GM21381 (cell line): Measurements from ENCODE around the gene ICOSLG.
"Not testable (repeated sequence)": the region's sequence is repeated elsewhere in the genome, so short reads cannot be mapped to it uniquely, and the experiment has no call there.

Experiments used
- ATAC-seq: cut with Tn5 transposase; IDR thresholded peaks from one replicate; pipeline ENCODE4 v1.9.1; 2021; ENCODE audit warnings: mild to moderate bottlenecking, moderate library complexity; ENCODE audit not compliant: unreplicated experiment

ICOSLG gene

GRCh38 chr21:44265734-44266270, 25.1 kb upstream of the ICOSLG start:
- no peak for ATAC-seq

- ATAC-seq, result no peak
These were observed 23.0 kb upstream of the ICOSLG start for GRCh38 chr21:44263768-44264167.

- ATAC-seq, result no peak
These were observed 22.5 kb upstream of the ICOSLG start for GRCh38 chr21:44263221-44263760.

GRCh38 chr21:44262338-44263056, 21.8 kb upstream of the ICOSLG start:
- ATAC-seq, result no peak

- ATAC-seq, result no peak
These were observed 21.0 kb upstream of the ICOSLG start, which contains the start of gene DNMT3L for GRCh38 chr21:44261675-44262295. Gene DNMT3L, minus strand, starts transcription at chr21:44261897. Its CDS starts 638 bp downstream, at chr21:44261259.

- ATAC-seq, result no peak
These were observed 20.3 kb upstream of the ICOSLG start for GRCh38 chr21:44260791-44261631.

GRCh38 chr21:44260066-44260465, 19.3 kb upstream of the ICOSLG start:
- no peak for ATAC-seq

- ATAC-seq, result no peak
These were observed 18.5 kb upstream of the ICOSLG start for GRCh38 chr21:44259082-44259705.

GRCh38 chr21:44258056-44258725, 17.4 kb upstream of the ICOSLG start:
- ATAC-seq, result no peak

- no peak for ATAC-seq
These were observed 14.8 kb upstream of the ICOSLG start for GRCh38 chr21:44255511-44255981.

- ATAC-seq, result no peak
These were observed 13.3 kb upstream of the ICOSLG start for GRCh38 chr21:44253832-44254710.

- ATAC-seq, result not testable (repeated sequence)
These were observed 8.7 kb upstream of the ICOSLG start for GRCh38 chr21:44249204-44250037.

GRCh38 chr21:44247904-44248303, 7.2 kb upstream of the ICOSLG start:
- ATAC-seq, result not testable (repeated sequence)

- peak; percentile 43 for ATAC-seq
These were observed 3.2 kb upstream of the ICOSLG start for GRCh38 chr21:44243980-44244379.

GRCh38 chr21:44241281-44241680, 538 bp upstream of the ICOSLG start:
- peak; percentile 37 for ATAC-seq

- peak; percentile 8 for ATAC-seq
These were observed 390 bp downstream of the ICOSLG start for GRCh38 chr21:44240353-44240752.

- not testable (repeated sequence) for ATAC-seq
These were observed 11.2 kb downstream of the ICOSLG start for GRCh38 chr21:44229561-44229960.

GRCh38 chr21:44228109-44228508, 12.6 kb downstream of the ICOSLG start:
- not testable (repeated sequence) for ATAC-seq
